Skeletal muscle cell (primary cell): ENCODE results near the gene UNC5A.

Experiments used
- DNase-seq: peaks from one replicate; pipeline ENCODE4 v3.0.0-alpha.2; 2010; ENCODE audit warnings: low read depth
- H3K4me3 ChIP-seq: 2 replicates; pipeline ENCODE4 v1.5.1; 2011; ENCODE audit warnings: low read depth, mild to moderate bottlenecking, control low read depth, low read length, moderate library complexity

UNC5A gene

DNA sequence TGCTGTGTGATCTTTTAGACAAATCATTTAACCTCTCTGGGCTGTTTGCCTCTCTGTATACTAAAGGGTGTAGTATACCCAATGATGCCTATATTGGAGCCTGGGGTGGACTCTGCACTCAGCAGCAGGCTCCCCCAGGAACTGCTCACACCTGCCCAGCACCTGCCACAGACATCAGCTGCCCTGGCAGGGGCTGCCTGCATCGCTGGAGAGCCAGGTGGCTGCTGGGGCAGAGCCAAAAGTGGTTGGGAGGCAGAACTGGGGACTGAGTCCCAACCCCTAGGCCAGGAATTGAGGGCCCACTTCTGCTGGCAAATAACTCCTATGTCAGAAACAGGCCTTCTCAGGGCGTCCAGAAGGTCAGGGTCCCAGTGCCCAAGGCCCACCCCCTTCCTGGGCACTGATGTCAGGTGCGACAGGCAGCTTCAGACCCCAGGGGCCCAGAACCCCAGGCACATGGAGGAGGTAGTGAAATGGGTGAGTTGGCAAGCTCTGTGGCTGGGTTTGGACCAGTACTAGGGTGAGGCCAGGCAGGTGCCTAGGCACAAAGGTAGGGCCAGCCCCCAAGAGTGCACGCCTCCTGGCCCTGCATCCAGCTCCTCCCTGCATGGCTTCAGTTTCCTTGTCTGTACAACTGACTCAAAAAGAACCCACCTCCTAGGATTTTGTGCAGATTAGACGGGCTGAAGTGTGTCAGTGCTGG is 5.8 kb downstream of the UNC5A start:
- H3K4me3 ChIP-seq, result no peak overlapping the region

DNA sequence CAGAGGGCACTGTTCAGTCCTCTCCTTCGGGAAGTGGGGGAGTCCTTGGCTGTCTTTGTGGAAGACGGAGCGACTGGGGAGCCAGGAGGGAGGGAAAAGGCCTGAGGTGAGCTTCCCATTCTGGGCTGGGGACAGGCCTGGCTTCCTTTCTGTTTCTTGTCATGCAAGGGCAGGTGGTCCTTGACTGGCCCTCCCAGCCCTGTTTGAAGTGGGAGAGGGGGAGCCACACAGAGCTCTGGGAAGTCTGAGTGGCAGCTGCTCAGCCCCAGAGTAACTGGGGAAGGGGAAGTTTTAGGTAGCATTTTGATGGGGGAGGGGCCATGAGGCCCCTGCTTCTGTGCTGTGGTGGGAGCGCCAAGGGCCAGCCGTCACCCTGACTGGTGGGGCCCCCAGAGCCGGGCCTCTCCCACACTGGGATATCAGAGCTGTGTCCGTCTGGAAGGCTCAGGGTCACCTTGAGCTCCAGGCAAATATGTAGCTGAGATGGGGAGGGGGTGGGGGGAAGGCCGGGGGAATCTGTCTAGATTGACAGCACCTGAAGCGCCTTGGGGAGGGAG is 6.5 kb downstream of the UNC5A start:
- no peak for DNase-seq
- H3K4me3 ChIP-seq, result no peak overlapping the region

More for the DNA sequence above, 5.8 kb downstream of the UNC5A start:
- DNase-seq, result no peak

DNA sequence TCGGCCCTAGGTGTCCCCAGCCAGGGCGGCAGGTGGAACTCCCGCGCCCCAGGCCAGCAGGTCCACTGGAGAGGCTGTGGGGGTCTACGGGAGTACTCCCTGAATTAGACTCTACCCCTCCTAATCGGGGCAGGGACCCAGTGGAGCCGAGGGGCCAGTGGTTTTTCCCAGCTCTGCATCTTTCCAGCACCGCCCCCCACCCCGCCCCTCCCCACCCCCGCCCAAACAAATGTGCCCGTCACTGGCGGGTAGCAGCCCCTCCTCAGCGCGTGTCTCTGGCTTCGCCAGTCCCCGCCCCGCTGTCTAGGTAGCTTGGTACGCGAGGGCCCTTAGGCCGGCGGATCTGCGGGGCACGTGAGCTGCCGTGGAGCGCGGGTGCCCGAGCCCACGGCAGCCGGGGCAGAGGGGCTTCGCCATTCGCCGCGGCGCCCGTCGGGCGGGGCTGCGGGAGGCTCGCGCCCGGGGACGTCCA is 7.0 kb downstream of the UNC5A start:
- no peak for DNase-seq
- H3K4me3 ChIP-seq, result no peak overlapping the region

DNA sequence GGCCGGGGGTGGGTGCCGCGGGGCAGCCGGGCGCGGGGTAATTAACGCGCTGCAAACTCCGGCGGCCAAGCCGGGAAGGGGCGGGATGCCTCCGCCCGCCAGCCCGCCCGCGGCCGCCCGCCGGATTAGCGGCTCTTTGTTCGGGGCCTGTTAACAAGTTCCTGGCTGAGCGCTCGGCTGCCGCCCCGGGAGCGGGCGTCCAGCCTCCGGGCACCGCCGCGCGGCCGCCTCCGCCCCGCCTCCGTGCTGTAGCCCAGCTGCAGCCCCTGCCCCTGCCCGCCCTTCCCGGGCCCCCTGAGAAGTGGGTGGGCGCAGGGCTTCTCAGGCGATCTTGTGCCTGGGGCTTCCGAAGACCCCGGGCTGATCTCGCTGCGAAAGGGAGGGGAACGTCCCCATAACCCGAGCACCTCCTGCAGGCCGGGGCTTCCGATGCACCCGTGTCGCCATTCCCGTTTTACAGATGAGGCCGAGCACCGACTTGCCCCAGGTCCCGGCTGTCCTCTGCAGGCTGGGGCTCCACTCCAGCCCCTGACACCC is 7.5 kb downstream of the UNC5A start:
- no peak for DNase-seq
- H3K4me3 ChIP-seq, result peak overlapping the region; percentile 20

DNA sequence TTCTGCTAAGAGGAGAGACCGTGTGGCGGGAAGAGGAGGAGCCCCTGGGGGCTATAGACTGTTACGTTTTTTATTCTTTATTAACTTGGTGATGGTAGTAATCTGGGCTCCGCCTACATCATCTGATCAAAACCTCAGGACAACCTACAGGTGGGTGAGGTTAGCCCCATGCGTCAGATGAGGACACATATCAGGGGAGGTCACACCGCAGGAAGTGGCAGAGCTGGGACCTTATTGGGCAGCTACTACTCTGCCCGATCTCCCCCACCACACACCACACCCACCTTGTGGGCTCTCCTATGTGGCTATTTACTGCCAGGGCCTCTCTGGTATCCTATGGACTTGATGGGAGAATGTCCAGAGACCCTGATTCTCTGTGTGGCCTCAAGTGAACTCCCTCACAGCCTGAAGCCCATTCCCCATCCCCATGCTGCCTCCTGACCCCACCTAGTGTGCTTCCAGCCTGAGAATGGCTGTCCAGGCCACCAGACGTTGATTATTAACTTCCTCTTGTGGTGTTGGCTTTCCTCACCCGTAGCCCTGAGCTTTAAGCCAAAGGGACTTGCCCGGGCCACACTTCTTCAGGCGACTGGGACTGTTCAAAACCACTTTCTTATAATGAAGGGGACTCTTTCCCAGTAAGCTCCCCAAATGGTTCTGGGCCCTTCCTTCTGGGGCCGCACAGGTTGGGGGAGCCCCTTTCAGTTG is 8.2 kb downstream of the UNC5A start:
- no peak for DNase-seq
- no peak overlapping the region for H3K4me3 ChIP-seq

DNA sequence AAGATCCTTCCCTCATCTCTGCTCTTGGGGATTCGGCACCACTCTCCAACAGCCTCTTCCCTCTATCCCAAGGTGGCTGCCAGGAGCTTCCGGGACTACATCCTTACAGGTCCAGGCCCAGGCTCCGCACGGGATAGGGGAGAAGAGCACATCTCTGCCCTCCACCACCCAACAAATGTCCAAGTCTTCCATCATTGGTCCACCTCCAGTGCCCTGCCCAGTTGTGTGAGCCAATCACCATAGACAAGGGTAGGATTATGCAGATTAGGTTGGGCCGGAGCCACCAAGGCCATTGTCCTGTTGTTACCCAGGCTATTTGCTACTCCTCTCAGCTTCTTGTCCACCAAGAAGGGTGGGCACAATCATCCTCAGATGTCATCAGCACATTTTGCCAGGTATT is 9.1 kb downstream of the UNC5A start:
- H3K4me3 ChIP-seq, result no peak overlapping the region
- DNase-seq, result no peak

DNA sequence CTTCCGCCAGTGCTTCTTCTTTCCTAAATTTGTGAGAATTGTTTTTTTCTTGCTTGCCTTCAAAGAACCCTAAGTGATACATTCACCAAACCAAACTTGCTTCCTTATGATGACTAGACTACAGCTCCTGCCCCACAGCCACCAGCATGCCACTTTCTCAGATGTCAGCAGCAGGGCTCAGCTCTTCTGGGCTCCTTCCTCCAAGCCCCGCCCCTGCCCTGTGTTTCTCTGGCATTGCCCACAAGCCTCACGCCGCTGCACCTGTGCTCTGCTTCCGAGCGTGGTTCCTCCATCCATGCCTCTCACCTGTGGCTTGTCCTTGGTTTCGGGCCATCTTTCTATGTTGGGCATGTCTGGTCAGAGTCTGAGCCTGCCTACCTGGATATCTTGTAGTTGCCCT is 10.6 kb downstream of the UNC5A start:
- DNase-seq, result no peak
- H3K4me3 ChIP-seq, result no peak overlapping the region

DNA sequence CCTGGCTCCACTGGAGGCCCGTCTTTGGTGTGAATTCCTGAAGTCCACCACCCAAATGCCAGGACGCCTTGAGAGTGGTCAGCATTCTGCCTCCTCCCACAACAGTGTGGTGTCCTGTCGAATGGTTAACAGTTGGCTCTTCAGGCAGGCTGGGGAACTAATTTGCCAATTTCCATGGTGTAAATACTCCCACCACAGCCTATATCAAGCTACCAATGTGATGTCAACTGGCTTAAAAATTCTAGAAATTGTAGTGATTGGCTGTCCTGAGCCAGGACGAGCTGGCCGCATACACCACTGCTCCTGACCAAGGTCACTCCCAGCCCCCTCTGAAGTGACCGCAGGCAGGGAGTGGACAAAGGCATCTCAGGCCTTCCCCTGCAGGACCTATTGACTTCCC is 11.1 kb downstream of the UNC5A start:
- DNase-seq, result no peak
- H3K4me3 ChIP-seq, result no peak overlapping the region

DNA sequence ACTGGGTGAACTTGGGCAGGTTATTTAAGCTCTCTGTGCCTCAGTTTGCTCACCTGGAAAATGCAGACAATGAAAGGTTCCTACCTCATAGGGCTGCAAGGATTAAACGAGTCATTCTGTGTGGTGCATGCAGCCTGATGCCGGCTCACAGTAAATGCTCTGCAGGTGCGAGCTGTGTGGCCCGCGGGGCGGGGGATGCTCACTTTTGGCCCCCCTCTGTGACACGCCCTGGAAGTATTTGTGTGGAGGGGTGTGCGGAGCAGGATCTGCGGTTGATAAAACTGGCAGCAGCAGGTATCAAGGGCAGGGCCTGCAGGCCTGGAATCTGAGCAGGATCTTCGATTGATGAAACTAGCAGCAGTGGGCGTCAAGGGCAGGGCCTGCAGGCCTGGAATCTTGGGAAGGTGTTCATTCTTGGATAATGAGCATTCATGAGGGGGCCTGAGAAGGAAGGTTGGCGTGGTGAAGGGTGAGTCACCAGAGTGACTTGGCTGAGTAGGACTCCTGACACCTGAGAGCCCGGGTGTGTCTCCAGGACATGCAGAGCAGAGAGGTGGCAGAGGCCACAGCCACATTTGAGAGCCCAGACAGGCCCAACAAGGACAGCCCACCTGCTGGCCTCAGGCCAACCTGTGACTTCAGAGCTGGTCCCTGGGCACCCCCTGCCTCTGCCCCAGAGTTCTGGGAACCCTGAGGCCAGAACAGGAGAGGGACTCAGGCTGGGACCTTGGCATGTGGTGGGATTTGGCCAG is 11.9 kb downstream of the UNC5A start:
- no peak for DNase-seq
- H3K4me3 ChIP-seq, result no peak overlapping the region

DNA sequence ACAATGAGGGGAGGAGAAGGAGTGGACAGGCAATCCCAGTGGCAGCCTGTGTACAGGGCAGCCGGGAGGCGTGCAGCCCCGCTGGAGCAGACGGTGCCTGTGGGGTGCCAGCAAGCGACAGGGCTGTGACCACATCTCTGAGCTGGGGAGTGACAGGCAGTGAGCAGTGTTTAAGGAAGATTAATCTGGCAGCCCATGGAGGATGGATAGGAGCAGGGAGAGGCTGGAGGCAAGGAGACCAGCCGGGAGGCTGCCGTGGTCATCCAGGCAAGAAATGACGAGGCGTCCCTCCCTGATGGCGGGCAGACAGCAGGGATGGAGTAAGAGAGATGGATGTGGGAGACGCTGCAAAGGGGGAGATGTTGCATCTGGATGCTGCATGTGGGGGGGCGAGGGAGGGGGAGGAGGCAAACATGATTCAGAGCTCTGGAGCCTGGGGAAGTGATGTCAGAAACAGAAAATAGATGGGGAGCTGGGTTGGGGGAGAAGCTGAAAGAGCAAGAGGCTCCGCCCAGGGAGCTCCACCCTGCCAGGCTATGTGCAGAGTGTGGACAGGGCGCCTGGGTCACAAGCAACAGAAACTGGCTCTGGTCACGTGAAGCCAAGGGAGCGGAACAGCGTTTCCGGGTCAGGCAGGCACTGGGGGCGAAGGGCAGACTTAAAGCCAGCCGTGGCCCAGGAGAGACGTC is 12.6 kb downstream of the UNC5A start:
- DNase-seq, result no peak
- H3K4me3 ChIP-seq, result no peak overlapping the region

DNA sequence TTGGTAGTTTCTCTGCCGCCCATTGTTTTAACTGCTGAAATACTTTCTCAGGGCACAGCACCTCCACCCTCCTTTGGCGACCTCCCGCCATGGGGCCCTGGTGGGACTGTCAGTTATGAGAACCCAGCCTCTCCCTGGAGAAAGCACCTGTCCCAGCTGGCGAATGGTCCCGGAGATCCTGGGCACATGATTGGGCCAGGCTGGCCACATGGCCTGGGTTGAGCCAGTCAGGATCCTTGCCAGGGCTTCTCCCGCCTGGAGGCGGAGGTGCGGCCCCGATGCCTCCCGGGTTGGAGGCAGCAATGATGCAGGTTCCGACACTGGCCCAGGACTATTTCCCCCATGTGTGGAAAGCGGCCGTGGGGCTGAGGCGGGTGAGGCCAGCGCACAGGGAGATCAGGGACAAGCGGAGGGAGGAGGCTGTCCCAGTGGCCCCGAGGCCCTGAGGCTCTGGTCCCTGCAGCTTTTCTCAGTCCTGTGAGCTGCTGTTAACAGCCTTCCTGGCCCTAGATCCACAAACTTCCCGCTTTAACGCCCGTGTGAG is 13.6 kb downstream of the UNC5A start:
- DNase-seq, result no peak
- H3K4me3 ChIP-seq, result no peak overlapping the region

DNA sequence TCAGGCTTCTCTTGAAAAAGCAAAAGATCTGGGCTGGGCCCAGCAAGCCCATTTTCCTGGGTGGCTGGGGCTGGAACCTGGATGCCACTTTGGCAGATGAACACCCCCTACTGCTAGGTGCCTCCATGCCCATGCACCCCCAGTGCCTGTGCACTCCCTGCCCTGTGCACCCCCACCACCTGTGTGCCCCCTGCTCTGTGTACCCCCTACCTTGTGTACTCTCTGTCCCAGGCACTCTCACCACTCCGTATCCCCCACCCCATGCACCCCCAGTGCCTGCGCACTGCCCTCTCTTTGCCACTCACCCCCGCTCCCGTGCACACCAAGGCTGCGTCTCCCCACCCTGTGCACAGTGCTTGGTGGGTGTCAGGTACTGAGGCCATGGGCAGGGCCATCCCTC is 14.2 kb downstream of the UNC5A start:
- no peak for DNase-seq
- no peak overlapping the region for H3K4me3 ChIP-seq

DNA sequence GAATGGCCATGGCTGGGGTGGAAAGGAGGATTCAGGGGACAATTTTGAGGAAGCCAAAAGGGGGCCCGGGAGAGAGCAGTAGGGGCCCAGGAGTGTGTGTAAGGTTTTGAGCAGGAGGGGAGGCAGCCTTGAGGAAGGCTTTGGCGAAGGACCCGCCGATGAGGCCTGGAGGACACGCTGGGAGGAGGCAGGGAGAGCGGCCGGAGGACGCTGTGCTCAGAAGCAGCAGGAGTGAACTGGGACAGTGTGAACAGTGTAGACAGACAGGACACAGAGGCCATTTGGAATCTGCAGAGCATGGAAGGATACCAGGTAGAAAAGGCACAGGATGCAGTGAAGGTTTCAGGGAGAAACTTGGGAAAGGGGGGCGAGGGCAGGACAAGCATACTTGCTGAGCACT is 14.9 kb downstream of the UNC5A start:
- no peak overlapping the region for H3K4me3 ChIP-seq
- DNase-seq, result no peak

DNA sequence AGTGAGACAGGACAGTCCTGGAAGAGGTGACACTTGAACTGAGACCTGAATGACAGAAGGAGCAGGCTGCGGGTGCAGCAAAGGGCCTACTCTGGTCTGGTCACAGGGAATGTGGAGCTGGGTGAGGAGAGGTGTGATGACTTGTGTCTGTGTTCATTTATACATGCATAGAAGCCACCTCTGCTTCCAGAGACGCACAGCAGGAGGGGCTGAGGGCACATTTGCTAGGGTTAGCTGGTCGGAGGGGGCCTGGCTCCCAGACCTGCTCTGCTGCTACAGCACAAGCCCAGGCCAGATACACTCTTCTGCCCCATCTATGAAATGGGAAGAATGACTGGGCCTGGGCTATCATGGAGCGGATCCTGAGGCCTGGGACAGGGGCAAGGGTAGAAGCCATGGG is 15.6 kb downstream of the UNC5A start:
- no peak overlapping the region for H3K4me3 ChIP-seq
- no peak for DNase-seq

DNA sequence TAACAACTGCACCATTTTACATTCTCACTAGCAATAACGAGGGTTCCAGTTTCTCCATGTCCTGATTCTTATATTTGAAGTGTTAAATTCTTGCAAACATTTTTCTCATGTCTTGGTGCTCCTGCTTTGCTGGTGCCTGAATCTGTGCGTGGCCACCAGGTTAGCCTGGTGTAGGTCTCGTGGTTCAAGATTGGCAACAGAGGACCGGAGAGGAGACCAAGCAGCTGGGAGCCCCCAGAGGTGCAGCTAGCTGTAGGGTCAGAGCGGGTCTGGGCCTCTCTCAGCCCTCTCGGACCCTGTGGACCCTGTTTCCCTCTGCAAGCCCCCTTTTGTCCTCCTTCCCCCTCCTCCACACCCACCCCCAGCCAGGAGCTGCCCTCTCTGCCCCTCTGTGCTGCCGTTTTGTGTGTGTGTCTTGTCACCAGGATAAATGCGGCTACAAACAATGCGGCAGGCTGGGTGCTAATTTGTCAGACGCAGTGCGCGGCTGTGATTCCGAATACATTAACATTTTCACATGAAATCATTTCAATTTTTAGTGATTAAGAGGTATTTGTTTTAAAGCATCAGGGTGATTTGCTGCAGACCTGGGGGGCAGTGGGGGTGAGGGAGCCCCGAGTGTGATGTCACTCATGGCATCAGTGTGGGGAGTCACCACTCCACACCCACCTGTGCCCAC is 17.5 kb downstream of the UNC5A start:
- no peak for DNase-seq

DNA sequence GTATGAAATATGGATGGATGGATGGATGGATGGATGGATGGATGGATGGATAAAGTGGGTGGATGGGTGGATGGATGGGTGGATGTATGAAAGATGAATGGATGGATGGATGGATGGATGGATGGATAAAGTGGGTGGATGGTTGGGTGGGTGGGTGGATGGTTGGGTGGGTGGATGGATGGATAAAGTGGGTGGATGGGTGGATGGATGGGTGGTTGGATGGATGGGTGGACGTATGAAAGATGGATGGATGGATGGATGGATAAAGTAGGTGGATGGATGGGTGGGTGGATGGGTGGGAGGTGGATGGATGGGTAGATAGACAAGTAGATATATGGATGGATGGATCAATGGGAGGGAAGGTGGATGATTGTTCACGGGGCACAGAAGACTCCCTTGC is 19.0 kb downstream of the UNC5A start:
- no peak overlapping the region for H3K4me3 ChIP-seq
- DNase-seq, result no peak

More for the DNA sequence above, 17.5 kb downstream of the UNC5A start:
- no peak overlapping the region for H3K4me3 ChIP-seq

DNA sequence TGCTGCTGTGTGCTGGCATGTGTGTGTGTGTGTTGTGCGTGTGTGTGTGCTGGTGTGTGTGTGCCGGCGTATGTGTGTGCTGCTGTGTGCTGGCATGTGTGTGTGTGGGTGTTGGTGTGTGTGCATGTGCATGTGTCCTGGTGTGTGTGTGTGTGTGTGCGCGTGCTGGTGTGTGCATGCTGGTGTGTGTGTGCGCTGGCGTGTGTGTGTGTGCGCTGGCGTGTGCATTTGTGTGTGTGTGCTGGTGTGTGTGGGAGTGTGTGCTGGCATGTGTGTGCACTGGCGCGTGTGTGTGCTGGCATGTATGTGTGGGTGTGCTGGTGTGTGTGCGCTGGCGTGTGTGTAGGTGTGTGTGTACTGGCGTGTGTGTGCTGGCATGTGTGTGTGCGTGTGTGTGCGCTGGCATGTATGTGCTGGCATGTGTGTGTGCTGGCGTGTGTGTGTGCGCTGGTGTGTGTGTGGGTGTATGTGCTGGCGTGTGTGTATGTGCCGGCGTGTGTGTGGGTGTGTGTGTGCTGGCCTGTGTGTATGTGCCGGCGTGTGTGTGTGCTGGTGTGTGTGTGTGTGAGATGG is 20.1 kb downstream of the UNC5A start:
- DNase-seq, result no peak
- H3K4me3 ChIP-seq, result no peak overlapping the region

DNA sequence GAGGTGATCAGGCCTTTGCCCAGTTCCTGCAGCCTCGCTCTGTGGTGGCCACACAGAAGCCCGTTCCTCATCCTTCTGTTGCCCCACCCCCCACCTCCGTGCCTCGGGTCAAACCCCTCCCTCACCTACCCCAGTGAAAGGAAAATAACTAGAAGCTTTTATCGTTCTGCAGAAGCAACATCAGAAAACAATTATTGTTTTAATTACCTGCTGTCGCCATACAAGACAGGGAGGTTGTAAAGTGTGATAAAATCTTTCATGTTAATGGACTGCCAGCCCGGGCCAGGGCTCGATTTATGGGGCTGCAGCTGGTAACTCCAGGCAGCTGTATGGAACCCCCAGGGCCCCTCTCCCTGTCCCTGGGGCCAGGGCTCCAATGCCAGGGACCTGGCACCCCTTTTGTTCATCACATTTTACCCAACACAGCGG is 20.6 kb downstream of the UNC5A start:
- H3K4me3 ChIP-seq, result no peak overlapping the region
- no peak for DNase-seq
